ENCODE measurements around the gene NUDT13. TPM values are rescaled to one million over a fixed set of nuclear protein-coding genes. Genes with fewer than 3 reads are reported as not detected.
A peak's percentile ranks its signal among the peaks of the same experiment; 100 is the strongest.

Gene NUDT13
- total RNA-seq, 2 donors from 2014 or later, result 0.97 to 1.6 TPM

DNA sequence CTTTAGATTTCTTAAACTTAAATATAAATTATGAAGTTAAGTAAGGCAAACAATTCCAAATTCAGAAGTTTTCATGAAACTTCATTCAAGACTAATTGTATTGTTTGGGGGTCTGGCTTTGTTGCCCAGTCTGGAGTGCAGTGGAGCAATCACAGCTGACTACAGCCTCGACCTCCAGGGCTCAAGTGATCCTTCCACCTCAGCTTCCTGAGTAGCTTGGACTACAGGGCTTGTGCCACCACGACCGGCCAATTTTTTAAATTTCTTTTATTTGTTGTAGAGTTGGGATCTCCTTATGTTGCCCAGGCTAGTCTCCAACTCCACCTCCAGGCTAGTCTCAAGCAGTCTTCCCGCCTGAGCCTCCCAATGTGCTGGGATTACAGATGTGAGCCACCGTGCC, 26.0 kb upstream of the NUDT13 start:
- Histone ChIP-seq H3K4me3 (no peak overlapping the region), H3K36me3 (no peaks in the 10 kb centered on the region), H3K9me3 (no peaks in the 10 kb centered on the region), H3K27ac (no peak overlapping the region), H3K27me3 (replicated peaks; ENCODE audit: insufficient read depth) (no peaks in the 10 kb centered on the region), H3K4me1 (replicated peaks) (no peaks in the 10 kb centered on the region)
- no peak for DNase-seq (ENCODE audit: low spot score)
- 95% methylated on average over 5 of the region's 5 CpGs for WGBS
- intact Hi-C loops (cut with DNase I), result no loop called here
- TF ChIP-seq, protein P1, sequence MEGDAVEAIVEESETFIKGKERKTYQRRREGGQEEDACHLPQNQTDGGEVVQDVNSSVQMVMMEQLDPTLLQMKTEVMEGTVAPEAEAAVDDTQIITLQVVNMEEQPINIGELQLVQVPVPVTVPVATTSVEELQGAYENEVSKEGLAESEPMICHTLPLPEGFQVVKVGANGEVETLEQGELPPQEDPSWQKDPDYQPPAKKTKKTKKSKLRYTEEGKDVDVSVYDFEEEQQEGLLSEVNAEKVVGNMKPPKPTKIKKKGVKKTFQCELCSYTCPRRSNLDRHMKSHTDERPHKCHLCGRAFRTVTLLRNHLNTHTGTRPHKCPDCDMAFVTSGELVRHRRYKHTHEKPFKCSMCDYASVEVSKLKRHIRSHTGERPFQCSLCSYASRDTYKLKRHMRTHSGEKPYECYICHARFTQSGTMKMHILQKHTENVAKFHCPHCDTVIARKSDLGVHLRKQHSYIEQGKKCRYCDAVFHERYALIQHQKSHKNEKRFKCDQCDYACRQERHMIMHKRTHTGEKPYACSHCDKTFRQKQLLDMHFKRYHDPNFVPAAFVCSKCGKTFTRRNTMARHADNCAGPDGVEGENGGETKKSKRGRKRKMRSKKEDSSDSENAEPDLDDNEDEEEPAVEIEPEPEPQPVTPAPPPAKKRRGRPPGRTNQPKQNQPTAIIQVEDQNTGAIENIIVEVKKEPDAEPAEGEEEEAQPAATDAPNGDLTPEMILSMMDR (IDR thresholded peaks at IDR 0.05), result no peak

DNA sequence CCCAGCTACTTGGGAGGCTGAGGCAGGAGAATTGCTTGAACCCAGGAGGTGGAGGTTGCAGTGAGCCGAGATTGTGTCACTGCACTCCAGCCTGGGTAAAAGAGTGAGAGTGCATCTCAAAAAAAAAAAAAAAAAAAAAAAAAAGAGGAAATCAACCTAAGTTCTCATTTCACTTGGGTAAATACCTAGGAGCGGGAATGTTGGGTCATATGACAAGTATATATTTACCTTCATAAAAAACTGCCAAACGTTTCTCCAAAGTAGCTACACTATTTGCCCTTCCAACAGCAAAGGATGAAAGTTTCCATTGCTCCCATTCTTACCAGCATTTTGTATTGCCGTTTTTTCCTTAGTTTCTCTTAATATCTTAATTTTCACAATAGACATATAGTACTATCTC, 23.4 kb upstream of the NUDT13 start:
- Histone ChIP-seq H3K4me3 (no peak overlapping the region), H3K36me3 (no peaks in the 10 kb centered on the region), H3K4me1 (replicated peaks) (no peaks in the 10 kb centered on the region), H3K27ac (no peak overlapping the region), H3K27me3 (replicated peaks; ENCODE audit: insufficient read depth) (no peaks in the 10 kb centered on the region), H3K9me3 (no peaks in the 10 kb centered on the region)
- DNase-seq (ENCODE audit: low spot score), result no peak
- TF ChIP-seq POLR2A (IDR thresholded peaks at IDR 0.05) (no peak), POLR2AphosphoS5 (IDR thresholded peaks at IDR 0.05) (peak; percentile 52)
- TF ChIP-seq, protein P1 (IDR thresholded peaks at IDR 0.05), result no peak
- intact Hi-C loops (cut with DNase I), result no loop called here
- WGBS, result 78% methylated on average over 4 of the region's 4 CpGs

DNA sequence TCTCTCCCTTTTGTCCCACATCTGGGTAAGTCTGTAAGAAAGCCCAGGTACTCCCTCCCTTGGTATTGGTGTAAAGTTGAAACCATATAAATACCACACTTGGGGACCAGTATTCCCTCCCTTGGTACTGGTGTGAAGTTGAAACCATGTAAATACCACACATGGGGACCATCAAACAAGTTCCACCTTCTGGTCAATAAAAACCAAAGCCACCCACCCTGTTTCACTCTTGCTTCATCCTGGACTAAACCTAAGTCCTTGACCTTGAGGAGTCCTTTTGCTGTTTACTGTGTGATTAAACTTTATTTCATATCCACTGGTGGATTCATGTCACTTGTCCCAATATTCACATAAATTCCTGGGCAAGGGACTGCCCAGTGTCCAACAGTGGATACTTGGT, 22.0 kb upstream of the NUDT13 start:
- intact Hi-C loops (cut with DNase I), result no loop called here
- no peak for DNase-seq (ENCODE audit: low spot score)
- no peaks in the 10 kb centered on the region for H3K36me3 ChIP-seq
- no peak overlapping the region for H3K27ac ChIP-seq
- H3K9me3 ChIP-seq, result no peaks in the 10 kb centered on the region
- TF ChIP-seq POLR2A (IDR thresholded peaks at IDR 0.05), result no peak
- TF ChIP-seq POLR2AphosphoS5 (IDR thresholded peaks at IDR 0.05), result no peak
- TF ChIP-seq, protein P1 (IDR thresholded peaks at IDR 0.05), result no peak
- no peaks in the 10 kb centered on the region for H3K27me3 ChIP-seq (replicated peaks; ENCODE audit: insufficient read depth)
- no peaks in the 10 kb centered on the region for H3K4me1 ChIP-seq (replicated peaks)
- no peak overlapping the region for H3K4me3 ChIP-seq

DNA sequence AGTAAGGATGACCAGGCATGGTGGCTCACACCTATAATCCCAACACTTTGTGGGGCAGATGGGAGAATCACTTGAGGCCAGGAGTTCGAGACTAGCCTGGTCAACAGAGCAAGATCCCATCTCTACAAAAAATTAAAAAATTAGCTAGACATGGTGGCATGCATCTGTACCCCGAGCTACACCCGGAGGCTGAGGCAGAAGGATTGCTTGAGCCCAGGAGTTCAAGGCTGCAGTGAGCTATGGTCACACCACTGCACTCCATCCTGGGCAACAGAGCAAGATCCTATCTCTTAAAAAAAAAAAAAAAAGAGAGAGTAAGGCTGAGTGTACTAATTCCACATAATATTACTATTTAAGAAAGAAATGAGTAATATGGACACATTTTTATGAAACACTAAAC, 17.4 kb upstream of the NUDT13 start:
- intact Hi-C loops (cut with DNase I), result no loop called here
- Histone ChIP-seq H3K4me3 (no peak overlapping the region), H3K9me3 (no peaks in the 10 kb centered on the region), H3K27me3 (replicated peaks; ENCODE audit: insufficient read depth) (no peaks in the 10 kb centered on the region), H3K36me3 (no peaks in the 10 kb centered on the region), H3K4me1 (replicated peaks) (no peaks in the 10 kb centered on the region), H3K27ac (no peak overlapping the region)
- TF ChIP-seq POLR2A (IDR thresholded peaks at IDR 0.05) (no peak), POLR2AphosphoS5 (IDR thresholded peaks at IDR 0.05) (no peak)
- TF ChIP-seq, protein P1 (IDR thresholded peaks at IDR 0.05), result no peak
- 97% methylated on average over 3 of the region's 3 CpGs for WGBS
- no peak for DNase-seq (ENCODE audit: low spot score)

DNA sequence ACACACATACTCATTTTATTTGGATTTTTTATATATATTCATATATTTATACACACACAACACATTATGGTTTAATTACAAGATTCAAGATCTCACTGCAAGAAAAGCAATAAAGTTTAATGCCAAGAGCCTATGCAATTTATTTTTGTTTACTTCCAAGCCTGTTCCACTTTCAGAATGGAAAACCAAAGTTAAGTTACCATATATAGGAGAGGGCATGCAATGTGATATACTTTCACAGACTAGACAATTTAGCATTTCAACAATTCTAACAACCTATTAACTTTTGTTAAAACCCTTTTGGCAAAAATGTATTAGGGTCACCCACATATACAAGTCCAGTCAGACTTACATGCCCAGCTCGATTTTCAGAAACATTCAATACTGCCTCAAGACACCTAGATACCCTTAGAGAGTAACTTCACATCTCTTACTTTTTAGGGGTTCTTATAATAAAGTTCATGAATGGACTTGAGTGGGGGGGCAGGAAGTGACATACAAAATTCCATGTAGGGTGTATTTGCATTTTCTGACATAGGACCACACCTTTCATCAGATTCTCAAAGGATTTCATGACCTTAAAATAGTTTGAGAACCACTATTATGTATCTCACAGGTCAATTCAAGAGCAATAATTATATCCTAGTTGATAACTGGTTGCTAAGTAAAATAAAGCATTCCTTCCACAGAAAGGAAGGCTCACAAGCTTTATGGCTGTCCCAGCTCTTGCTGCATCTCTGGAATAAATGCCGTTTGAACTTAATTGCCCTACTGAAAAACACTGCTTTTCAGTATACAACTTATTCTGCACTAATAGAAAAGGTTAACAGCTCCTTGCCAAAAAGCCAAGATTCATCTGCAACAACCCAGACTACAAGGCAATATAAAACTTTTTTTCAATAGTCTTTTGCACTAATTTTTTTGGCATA, 16.1 kb upstream of the NUDT13 start:
- H3K4me1 ChIP-seq (replicated peaks), result no peaks in the 10 kb centered on the region
- intact Hi-C loops (cut with DNase I), result no loop called here
- no peak for DNase-seq (ENCODE audit: low spot score)
- H3K36me3 ChIP-seq, result no peaks in the 10 kb centered on the region
- H3K27me3 ChIP-seq (replicated peaks; ENCODE audit: insufficient read depth), result no peaks in the 10 kb centered on the region
- TF ChIP-seq, protein P1 (IDR thresholded peaks at IDR 0.05), result no peak
- 32% methylated on average over 2 of the region's 2 CpGs for WGBS
- no peak overlapping the region for H3K4me3 ChIP-seq
- H3K27ac ChIP-seq, result no peak overlapping the region
- H3K9me3 ChIP-seq, result no peaks in the 10 kb centered on the region
